Epithelial cell of proximal tubule (primary cell): Measurements from ENCODE around the gene SS18. TPM values are rescaled to one million over a fixed set of nuclear protein-coding genes. Genes with fewer than 3 reads are reported as not detected.

Experiments
- DNase-seq: peaks from one replicate; pipeline ENCODE4 v3.0.0-alpha.2; 2011; ENCODE audit warnings: low read depth
- H3K4me3 ChIP-seq: 2 replicates; pipeline ENCODE4 v1.5.1; 2011; ENCODE audit warnings: low read depth, mild to moderate bottlenecking, low read length
- CTCF ChIP-seq: conservative IDR thresholded peaks from 2 replicates; pipeline ENCODE4 v1.5.1; 2012; ENCODE audit warnings: low read depth, mild to moderate bottlenecking, low read length
- total RNA-seq: library from RNA; depleted of rRNA; stranded (reverse); fragments of >200 nt; gene quantifications from 2 replicates; pipeline ENCODE4 v1.2.3, GENCODE V29; 2015

SS18 gene
- total RNA-seq, 1 donor from 2014 or later, result 234 TPM

DNA sequence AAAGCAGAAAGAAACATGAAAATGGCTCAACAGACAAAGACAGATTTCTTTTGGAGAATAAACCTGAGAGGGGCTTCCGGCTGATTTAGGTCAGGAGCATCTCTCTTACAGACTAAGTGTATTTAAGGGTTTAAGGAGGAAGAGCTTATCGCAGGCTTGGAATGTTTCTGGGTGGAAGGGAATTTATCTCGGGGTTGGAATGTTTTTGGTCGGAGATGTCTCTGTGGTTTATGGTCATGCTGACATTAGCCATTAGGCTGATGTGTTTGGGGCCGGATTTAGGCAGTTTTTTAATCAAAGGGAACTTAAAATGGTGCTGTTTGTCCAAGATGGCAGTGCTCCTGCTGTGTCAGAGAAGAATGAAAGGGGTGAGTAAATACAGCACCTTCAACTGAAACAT is 28.8 kb upstream of the SS18 start:
- H3K4me3 ChIP-seq, result no peak overlapping the region
- no peak for TF ChIP-seq CTCF
- DNase-seq, result no peak

- no peak for DNase-seq
- no peak for TF ChIP-seq CTCF
- H3K4me3 ChIP-seq, result no peak overlapping the region
Observed at GRCh38 chr18:26104035-26104434, 13.6 kb upstream of the SS18 start.

DNA sequence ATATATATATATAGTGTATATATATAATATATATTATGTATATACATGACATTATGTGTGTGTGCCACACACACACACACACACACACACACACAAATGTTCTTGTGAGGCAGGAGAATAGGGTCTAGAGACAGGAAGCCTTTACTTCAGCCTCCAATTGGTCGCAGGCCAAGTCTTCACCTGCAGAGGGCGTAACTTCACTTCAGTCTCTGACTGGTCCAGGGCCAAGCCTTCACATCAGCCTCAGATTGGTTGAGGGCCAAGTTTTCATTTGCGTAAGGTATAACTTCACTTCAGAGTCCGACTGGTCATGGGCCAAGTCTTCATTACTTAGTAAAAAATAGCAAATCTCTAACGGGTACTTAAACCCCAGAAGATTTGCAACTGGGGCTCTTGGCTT is 13.2 kb upstream of the SS18 start:
- peak; percentile 48 for TF ChIP-seq CTCF
- no peak for DNase-seq
- H3K4me3 ChIP-seq, result no peak overlapping the region

GRCh38 chr18:26097563-26097962 is 7.2 kb upstream of the SS18 start:
- DNase-seq, result no peak
- no peak for TF ChIP-seq CTCF
- H3K4me3 ChIP-seq, result no peak overlapping the region

- no peak for TF ChIP-seq CTCF
- no peak for DNase-seq
- H3K4me3 ChIP-seq, result no peak overlapping the region
Observed at GRCh38 chr18:26096852-26097251, 6.4 kb upstream of the SS18 start.

- no peak for DNase-seq
Observed at GRCh38 chr18:26091047-26091630, 726 bp upstream of the SS18 start.

More at GRCh38 chr18:26091047-26091630, 726 bp upstream of the SS18 start:
- no peak for TF ChIP-seq CTCF
- peak overlapping the region; percentile 94 for H3K4me3 ChIP-seq
